HEK293T (cell line): ENCODE data around the gene PDLIM3.

Experiments used
- CTCF ChIA-PET: fragments of 350-600 bp; formaldehyde crosslinking; extraction: SDS; loops from one replicate; lab custom pipeline; 2021; ENCODE audit warnings: antibody characterized with exemption, inconsistent platforms; lab: Yijun Ruan, JAX
- POLR2A ChIA-PET: fragments of 350-600 bp; formaldehyde crosslinking; extraction: SDS; loops from one replicate; lab custom pipeline; 2020; ENCODE audit warnings: antibody characterized with exemption, inconsistent platforms; lab: Yijun Ruan, JAX
- DNase-seq: peaks from one replicate; pipeline ENCODE4 v3.0.0; 2012; ENCODE audit warnings: mixed read lengths; ENCODE audit errors: extremely low spot score
- ARNT ChIP-seq: fragments of 450-650 bp; IDR thresholded peaks from 2 replicates; pipeline ENCODE4 v1.6.1; 2017; ENCODE audit warnings: mild to moderate bottlenecking
- BHLHE40 ChIP-seq: fragments of 450-650 bp; IDR thresholded peaks from 2 replicates; pipeline ENCODE4 v1.6.1; 2016; ENCODE audit warnings: mild to moderate bottlenecking, moderate library complexity, borderline replicate concordance
- CTBP1 ChIP-seq: fragments of 450-650 bp; IDR thresholded peaks from 2 replicates; pipeline ENCODE4 v1.6.1; 2016; ENCODE audit warnings: borderline replicate concordance
- ELF4 ChIP-seq: fragments of 450-650 bp; IDR thresholded peaks from 2 replicates; pipeline ENCODE4 v1.6.1; 2017; ENCODE audit warnings: antibody characterized with exemption
- FOXA1 ChIP-seq: fragments of 450-650 bp; IDR thresholded peaks from 2 replicates; pipeline ENCODE4 v1.6.1; 2016; ENCODE audit warnings: mild to moderate bottlenecking
- FOXK2 ChIP-seq: fragments of 450-650 bp; IDR thresholded peaks from 2 replicates; pipeline ENCODE4 v1.6.1; 2016; ENCODE audit warnings: mild to moderate bottlenecking
- FOXM1 ChIP-seq: fragments of 450-650 bp; IDR thresholded peaks from 2 replicates; pipeline ENCODE4 v1.6.1; 2017; ENCODE audit warnings: mild to moderate bottlenecking, borderline replicate concordance
- HDGF ChIP-seq: fragments of 450-650 bp; IDR thresholded peaks from 2 replicates; pipeline ENCODE4 v1.6.1; 2017; ENCODE audit warnings: antibody characterized with exemption, borderline replicate concordance
- L3MBTL2 ChIP-seq: fragments of 450-650 bp; conservative IDR thresholded peaks from 2 replicates; pipeline ENCODE4 v1.6.1; 2016; ENCODE audit warnings: mild to moderate bottlenecking
- LEF1 ChIP-seq: fragments of 450-650 bp; IDR thresholded peaks from 2 replicates; pipeline ENCODE4 v1.6.1; 2017; ENCODE audit warnings: mild to moderate bottlenecking, borderline replicate concordance
- NFRKB ChIP-seq: fragments of 450-650 bp; IDR thresholded peaks from 2 replicates; pipeline ENCODE4 v1.6.1; 2016; ENCODE audit warnings: mild to moderate bottlenecking, moderate library complexity
- PKNOX1 ChIP-seq: fragments of 450-650 bp; IDR thresholded peaks from 2 replicates; pipeline ENCODE4 v1.6.1; 2016
- SP1 ChIP-seq: fragments of 450-650 bp; IDR thresholded peaks from 2 replicates; pipeline ENCODE4 v1.6.1; 2017
- SUZ12 ChIP-seq: fragments of 450-650 bp; IDR thresholded peaks from 2 replicates; pipeline ENCODE4 v1.6.1; 2016; ENCODE audit warnings: mild to moderate bottlenecking
- TARDBP ChIP-seq: fragments of 450-650 bp; IDR thresholded peaks from 2 replicates; pipeline ENCODE4 v1.6.1; 2016
- ZNF384 ChIP-seq: fragments of 450-650 bp; IDR thresholded peaks from 2 replicates; pipeline ENCODE4 v1.6.1; 2016

The PDLIM3 gene

GRCh38 chr4:185467101-185467500 lies 68.2 kb downstream of the PDLIM3 start:
- DNase-seq: no peak
- ChIA-PET POLR2A (no interaction called here), CTCF (no interaction called here)
- TF ChIP-seq SUZ12 (no peak), LEF1 (no peak), FOXK2 (no peak), SP1 (no peak), BHLHE40 (no peak), NFRKB (no peak), L3MBTL2 (no peak), TARDBP (no peak), ARNT (no peak), HDGF (no peak), ZNF384 (no peak), FOXA1 (no peak), CTBP1 (no peak), PKNOX1 (no peak)

- DNase-seq: no peak
- CTCF ChIA-PET: no interaction called here
- POLR2A ChIA-PET: no interaction called here
Observed at GRCh38 chr4:185465707-185466106, 69.6 kb downstream of the PDLIM3 start.

GRCh38 chr4:185464887-185465286 lies 70.4 kb downstream of the PDLIM3 start:
- CTCF ChIA-PET: interaction anchor here (0.7 to 0.8 kb wide), 2 partner anchors 32 to 133 kb away, joined by 3 to 4 read pairs; no protein-coding TSS in a partner anchor

More at GRCh38 chr4:185465707-185466106, 69.6 kb downstream of the PDLIM3 start:
- TF ChIP-seq CTBP1: no peak
- TF ChIP-seq NFRKB: no peak
- TF ChIP-seq HDGF: no peak
- no peak for TF ChIP-seq LEF1

GRCh38 chr4:185464183-185464582 lies 71.1 kb downstream of the PDLIM3 start:
- ChIA-PET POLR2A (no interaction called here), CTCF (interaction anchor here (0.7 kb wide), 1 partner anchor 32 kb away, joined by 3 read pairs; no protein-coding TSS in a partner anchor)
- TF ChIP-seq NFRKB: no peak
- no peak for TF ChIP-seq LEF1
- no peak for TF ChIP-seq ARNT
- TF ChIP-seq ELF4: no peak
- no peak for TF ChIP-seq SUZ12
- TF ChIP-seq PKNOX1: no peak
- TF ChIP-seq CTBP1: no peak
- TF ChIP-seq TARDBP: no peak
- no peak for TF ChIP-seq HDGF
- TF ChIP-seq BHLHE40: no peak
- no peak for TF ChIP-seq ZNF384
- DNase-seq: no peak

More at GRCh38 chr4:185464887-185465286, 70.4 kb downstream of the PDLIM3 start:
- no peak for TF ChIP-seq PKNOX1
- no peak for TF ChIP-seq BHLHE40
- TF ChIP-seq ARNT: no peak
- POLR2A ChIA-PET: no interaction called here
- no peak for DNase-seq

GRCh38 chr4:185463541-185463940 lies 71.8 kb downstream of the PDLIM3 start:
- TF ChIP-seq SUZ12 (no peak), FOXK2 (no peak), ARNT (no peak), FOXA1 (no peak), L3MBTL2 (no peak), PKNOX1 (no peak), NFRKB (no peak), SP1 (no peak), CTBP1 (no peak), LEF1 (no peak), BHLHE40 (no peak), FOXM1 (no peak), HDGF (no peak), TARDBP (no peak), ELF4 (no peak), ZNF384 (no peak)
- DNase-seq: no peak
- CTCF ChIA-PET: no interaction called here
- POLR2A ChIA-PET: no interaction called here

- TF ChIP-seq NFRKB: no peak
- no peak for TF ChIP-seq SP1
- TF ChIP-seq LEF1: no peak
- no peak for TF ChIP-seq ZNF384
- no peak for TF ChIP-seq ELF4
- no peak for TF ChIP-seq TARDBP
- TF ChIP-seq HDGF: no peak
- no peak for TF ChIP-seq PKNOX1
- no peak for TF ChIP-seq CTBP1
- TF ChIP-seq FOXA1: no peak
- no peak for TF ChIP-seq ARNT
- TF ChIP-seq L3MBTL2: no peak
- no peak for DNase-seq
- ChIA-PET CTCF (no interaction called here), POLR2A (no interaction called here)
Observed at GRCh38 chr4:185461565-185461964, 73.7 kb downstream of the PDLIM3 start.
